Stimulated activated CD4-positive, alpha-beta T cell treated with anti-CD3 and anti-CD28 coated beads, Interleukin-1b, Interleukin-23, amount 100 ng/mL, for 48 hours (primary cell): Measurements from ENCODE around the gene ABCA5.
"Not testable (repeated sequence)": the region's sequence is repeated elsewhere in the genome, so short reads cannot be mapped to it uniquely, and the experiment has no call there.

Source experiments
- DNase-seq: peaks from one replicate; pipeline ENCODE4 v3.0.0-alpha.2; 2020

The ABCA5 gene

DNA sequence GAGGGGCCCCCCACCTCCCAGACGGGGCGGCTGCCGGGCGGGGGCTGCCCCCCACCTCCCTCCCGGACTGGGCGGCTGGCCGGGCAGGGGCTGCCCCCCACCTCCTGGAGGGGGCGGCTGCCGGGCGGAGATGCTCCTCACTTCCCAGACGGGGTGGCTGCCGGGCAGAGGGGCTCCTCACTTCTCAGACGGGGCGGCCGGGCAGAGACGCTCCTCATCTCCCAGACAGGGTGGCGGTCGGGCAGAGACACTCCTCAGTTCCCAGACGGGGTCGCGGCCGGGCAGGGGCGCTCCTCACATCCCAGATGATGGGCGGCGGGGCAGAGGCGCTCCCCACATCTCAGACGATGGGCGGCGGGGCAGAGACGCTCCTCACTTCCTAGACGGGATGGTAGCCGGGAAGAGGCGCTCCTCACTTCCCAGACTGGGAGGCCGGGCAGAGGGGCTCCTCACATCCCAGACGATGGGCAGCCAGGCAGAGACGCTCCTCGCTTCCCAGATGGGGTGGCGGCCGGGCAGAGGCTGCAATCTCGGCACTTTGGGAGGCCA, 130.8 kb downstream of the ABCA5 start:
- DNase-seq = not testable (repeated sequence)
